ENCODE measurements around the gene BGLAP. TPM values are rescaled to one million over a fixed set of nuclear protein-coding genes. Genes with fewer than 3 reads are reported as not detected.

Gene BGLAP
- total and polyA plus RNA-seq, 2 donors (not counting 3 experiments of a cell fraction or from before 2014, with no cell fraction given) = 0.65 to 1.0 TPM

DNA sequence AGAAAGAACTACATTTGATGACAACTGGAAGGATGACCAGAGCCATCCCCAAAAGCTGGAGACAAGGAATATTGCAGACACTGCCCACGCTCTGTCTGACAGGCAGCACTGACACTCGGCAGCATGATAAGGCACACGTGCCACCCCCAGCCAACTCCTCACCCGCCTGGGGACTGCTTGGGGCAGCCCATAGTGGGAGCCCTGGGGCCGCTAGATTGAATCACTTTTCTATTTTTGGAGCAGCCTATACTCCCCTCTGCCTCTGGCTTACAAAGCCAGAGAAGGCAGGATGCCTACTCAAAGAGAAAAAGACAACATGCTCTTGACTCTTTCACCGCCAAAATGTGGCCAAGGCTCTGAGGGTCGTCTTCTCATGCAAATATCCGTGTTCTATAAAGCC is 39.3 kb downstream of the BGLAP start:
- dilution Hi-C loops (cut with MboI; ENCODE audit: extremely low pct_ligation_motif_present, low sequenced_read_pairs) = no loop called here
- no TSS peak for BruUV-seq (replicated peaks)
- peak overlapping the region in 2 of 3 experiments; percentile 90 to 95 for H3K4me3 ChIP-seq (replicated peaks in 1 of 3; ENCODE audit: insufficient read depth in 1 of 3, low read depth in 1 of 3, low read length in 3 of 3)
- H3K36me3 ChIP-seq (ENCODE audit: control insufficient read depth in 2 of 2, extremely low read depth in 1 of 2, insufficient read depth in 2 of 2, low read length in 2 of 2) = peaks cover 8 to 17% of the 10 kb centered on the region in 2 experiments
- H3K9me1 ChIP-seq (replicated peaks; ENCODE audit: control insufficient read depth, extremely low read depth, insufficient read depth, low read length) = no peaks in the 10 kb centered on the region
- H3K79me2 ChIP-seq (ENCODE audit: control insufficient read depth, insufficient read depth, low read length) = peaks cover 46% of the 10 kb centered on the region
- POLR2A ChIA-PET = no interaction called here
- FAIRE-seq (no peak), DNase-seq (ENCODE audit: low read depth, low spot score) (no peak)
- no peak overlapping the region for H3K27ac ChIP-seq (ENCODE audit: insufficient read depth, low read depth, low read length)
- intact Hi-C loops (cut with micrococcal nuclease) = no loop called here
- CTCF ChIA-PET = interaction anchor here (1.4 to 3.2 kb wide), 3 partner anchors 9 to 63 kb away, joined by 3 to 10 read pairs (median 6); no protein-coding TSS in a partner anchor
- H2AFZ ChIP-seq (ENCODE audit: low read depth, low read length) = no peak overlapping the region
- no peaks in the 10 kb centered on the region for H3K27me3 ChIP-seq (ENCODE audit: control insufficient read depth in 2 of 2, insufficient read depth in 2 of 2, low read length in 2 of 2)
- H3K9ac ChIP-seq (replicated peaks; ENCODE audit: extremely low read depth, insufficient read depth, low read length) = peak overlapping the region; percentile 93
- TF ChIP-seq POLR2AphosphoS5 (IDR thresholded peaks at IDR 0.05; ENCODE audit: insufficient read depth, low read depth, low read length) = no peak
- TF ChIP-seq MAX (IDR thresholded peaks at IDR 0.05; ENCODE audit: insufficient read depth, insufficient read length) = no peak
- TF ChIP-seq FOS (IDR thresholded peaks at IDR 0.05; ENCODE audit: borderline replicate concordance, insufficient read depth, low read length) = no peak
- no peak for TF ChIP-seq GATA2 (IDR thresholded peaks at IDR 0.05; ENCODE audit: insufficient read depth, insufficient read length, low read depth, low read length)
- no peak for TF ChIP-seq MYC (IDR thresholded peaks at IDR 0.05; ENCODE audit: low read depth, low read length)
- TF ChIP-seq POLR2A (IDR thresholded peaks at IDR 0.05; ENCODE audit: low read depth, low read length) = no peak
- TF ChIP-seq, protein P1, sequence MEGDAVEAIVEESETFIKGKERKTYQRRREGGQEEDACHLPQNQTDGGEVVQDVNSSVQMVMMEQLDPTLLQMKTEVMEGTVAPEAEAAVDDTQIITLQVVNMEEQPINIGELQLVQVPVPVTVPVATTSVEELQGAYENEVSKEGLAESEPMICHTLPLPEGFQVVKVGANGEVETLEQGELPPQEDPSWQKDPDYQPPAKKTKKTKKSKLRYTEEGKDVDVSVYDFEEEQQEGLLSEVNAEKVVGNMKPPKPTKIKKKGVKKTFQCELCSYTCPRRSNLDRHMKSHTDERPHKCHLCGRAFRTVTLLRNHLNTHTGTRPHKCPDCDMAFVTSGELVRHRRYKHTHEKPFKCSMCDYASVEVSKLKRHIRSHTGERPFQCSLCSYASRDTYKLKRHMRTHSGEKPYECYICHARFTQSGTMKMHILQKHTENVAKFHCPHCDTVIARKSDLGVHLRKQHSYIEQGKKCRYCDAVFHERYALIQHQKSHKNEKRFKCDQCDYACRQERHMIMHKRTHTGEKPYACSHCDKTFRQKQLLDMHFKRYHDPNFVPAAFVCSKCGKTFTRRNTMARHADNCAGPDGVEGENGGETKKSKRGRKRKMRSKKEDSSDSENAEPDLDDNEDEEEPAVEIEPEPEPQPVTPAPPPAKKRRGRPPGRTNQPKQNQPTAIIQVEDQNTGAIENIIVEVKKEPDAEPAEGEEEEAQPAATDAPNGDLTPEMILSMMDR (IDR thresholded peaks at IDR 0.05; ENCODE audit: extremely low read depth in 1 of 2, insufficient read depth in 1 of 2, low read depth in 1 of 2, low read length in 2 of 2) = no peak
- H3K4me2 ChIP-seq (ENCODE audit: insufficient read depth, low read length) = peak overlapping the region; percentile 94
- no peaks in the 10 kb centered on the region for H3K9me3 ChIP-seq (replicated peaks; ENCODE audit: control insufficient read depth, insufficient read depth, low read length)
- H3K4me1 ChIP-seq (ENCODE audit: control insufficient read depth, extremely low read depth, insufficient read depth, low read length) = peaks cover 14% of the 10 kb centered on the region
- peaks cover 2% of the 10 kb centered on the region for H4K20me1 ChIP-seq (replicated peaks; ENCODE audit: control insufficient read depth, extremely low read depth, insufficient read depth, low read length)
